Stomach (tissue), 4 donors: ENCODE data around the gene STK32C.

Experiments
- CTCF ChIP-seq, 7 experiments: fragments of 450-650 bp in 4 of 7; fragments of 200-600 bp in 3 of 7; sonication (generic) in 3 of 7; IDR thresholded peaks; one replicate each; pipeline ENCODE4 v1.5.1; 2016 to 2019; ENCODE audit warnings: antibody characterized with exemption in 7 of 7, control low read depth in 2 of 7, mild to moderate bottlenecking in 1 of 7
- EP300 ChIP-seq: sonication (generic); formaldehyde crosslinking; IDR thresholded peaks from one replicate; pipeline ENCODE4 v1.6.1; 2017; ENCODE audit warnings: antibody characterized with exemption
- POLR2A ChIP-seq, 4 donors: fragments of 450-650 bp; IDR thresholded peaks; one replicate each; pipeline ENCODE4 v1.6.1; 2016; ENCODE audit warnings: antibody characterized with exemption in 4 of 4, control low read depth in 2 of 4, mild to moderate bottlenecking in 1 of 4, moderate library complexity in 1 of 4
- POLR2AphosphoS5 ChIP-seq, 3 donors: sonication (generic); formaldehyde crosslinking; IDR thresholded peaks; one replicate each; pipeline ENCODE4 v1.6.1; 2016; ENCODE audit warnings: antibody characterized with exemption in 3 of 3

- TF ChIP-seq CTCF (IDR thresholded peaks at IDR 0.05): no peak
- no peak for TF ChIP-seq POLR2A (IDR thresholded peaks at IDR 0.05)
- no peak for TF ChIP-seq EP300
- TF ChIP-seq POLR2AphosphoS5 (IDR thresholded peaks at IDR 0.05): no peak
Observed at GRCh38 chr10:132184816-132185593, 122.7 kb downstream of the STK32C start.
